ENCODE data around the gene LARP1. TPM values are rescaled to one million over a fixed set of nuclear protein-coding genes. Genes with fewer than 3 reads are reported as not detected.
A peak's percentile ranks its signal among the peaks of the same experiment; 100 is the strongest.

The LARP1 gene
- total RNA-seq, 6 donors from 2014 or later = 107 to 154 (median 129) TPM

DNA sequence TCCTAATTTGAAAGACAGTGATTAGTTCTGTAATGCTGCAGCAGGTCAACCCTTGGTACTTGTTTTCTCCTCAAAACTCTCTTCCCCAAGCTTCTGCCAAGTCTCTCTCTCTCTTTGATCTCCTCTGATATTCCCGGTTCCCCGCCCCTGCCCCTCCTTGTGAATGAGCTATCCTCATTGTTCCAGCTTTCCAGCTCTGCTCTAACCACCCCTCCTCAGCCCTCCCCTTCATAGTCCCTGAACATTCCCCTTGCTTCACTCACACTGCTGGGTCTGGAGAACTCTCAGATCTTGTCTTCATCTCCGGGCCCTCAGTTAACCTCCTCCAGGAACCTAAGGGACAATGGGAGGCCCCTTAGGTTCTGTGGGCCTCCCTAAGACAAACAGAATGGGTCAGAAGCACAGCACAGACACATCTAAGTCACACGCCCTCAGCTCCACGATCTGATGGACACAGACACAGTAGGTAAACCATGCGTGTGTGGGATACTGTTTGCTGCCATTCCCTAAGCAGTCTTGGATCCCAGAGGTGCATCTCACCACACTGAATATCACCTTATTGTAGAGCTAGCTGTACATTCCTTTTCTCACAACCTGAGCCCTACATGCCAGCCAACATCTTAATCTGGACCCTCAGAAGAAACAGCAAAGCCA is 17.4 kb upstream of the LARP1 start:
- 78 to 86% methylated on average over 6 of the region's 6 CpGs for WGBS, 2 donors
- Histone ChIP-seq H3K9me3 (no peaks in the 10 kb centered on the region), H3K4me3 (no peak overlapping the region), H3K27me3 (no peaks in the 10 kb centered on the region), H3K36me3 (no peaks in the 10 kb centered on the region), H3K27ac (no peak overlapping the region), H3K4me1 (peaks cover 0 to 3% (median 0%) of the 10 kb centered on the region in 4 donors)
- ATAC-seq (ENCODE audit: low FRiP score in 2 of 2) (no peak), DNase-seq (no peak)
- TF ChIP-seq POLR2A (IDR thresholded peaks at IDR 0.05) (no peak), EP300 (IDR thresholded peaks at IDR 0.05) (no peak), POLR2AphosphoS5 (IDR thresholded peaks at IDR 0.05) (no peak)
- TF ChIP-seq, protein P1, sequence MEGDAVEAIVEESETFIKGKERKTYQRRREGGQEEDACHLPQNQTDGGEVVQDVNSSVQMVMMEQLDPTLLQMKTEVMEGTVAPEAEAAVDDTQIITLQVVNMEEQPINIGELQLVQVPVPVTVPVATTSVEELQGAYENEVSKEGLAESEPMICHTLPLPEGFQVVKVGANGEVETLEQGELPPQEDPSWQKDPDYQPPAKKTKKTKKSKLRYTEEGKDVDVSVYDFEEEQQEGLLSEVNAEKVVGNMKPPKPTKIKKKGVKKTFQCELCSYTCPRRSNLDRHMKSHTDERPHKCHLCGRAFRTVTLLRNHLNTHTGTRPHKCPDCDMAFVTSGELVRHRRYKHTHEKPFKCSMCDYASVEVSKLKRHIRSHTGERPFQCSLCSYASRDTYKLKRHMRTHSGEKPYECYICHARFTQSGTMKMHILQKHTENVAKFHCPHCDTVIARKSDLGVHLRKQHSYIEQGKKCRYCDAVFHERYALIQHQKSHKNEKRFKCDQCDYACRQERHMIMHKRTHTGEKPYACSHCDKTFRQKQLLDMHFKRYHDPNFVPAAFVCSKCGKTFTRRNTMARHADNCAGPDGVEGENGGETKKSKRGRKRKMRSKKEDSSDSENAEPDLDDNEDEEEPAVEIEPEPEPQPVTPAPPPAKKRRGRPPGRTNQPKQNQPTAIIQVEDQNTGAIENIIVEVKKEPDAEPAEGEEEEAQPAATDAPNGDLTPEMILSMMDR (IDR thresholded peaks at IDR 0.05) = no peak

DNA sequence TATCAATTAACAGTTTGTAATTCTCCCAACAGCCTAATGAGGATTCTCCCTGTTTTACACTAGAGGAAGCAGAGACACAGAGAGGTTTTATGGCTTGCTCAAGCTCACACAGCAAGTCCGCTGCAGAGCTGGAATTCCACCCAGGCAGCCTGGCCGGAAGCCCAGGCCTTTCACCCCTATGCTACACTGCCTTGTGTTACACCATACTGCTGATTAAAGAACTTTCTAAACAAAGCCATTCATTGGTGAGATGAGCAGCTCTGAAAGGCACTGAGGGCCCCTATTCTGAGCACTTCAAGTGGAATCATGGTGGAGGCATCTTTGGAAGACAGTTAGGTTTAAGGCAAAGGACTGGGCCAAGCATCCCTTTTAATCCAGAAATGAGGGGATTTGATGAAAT is 14.7 kb upstream of the LARP1 start:
- Histone ChIP-seq H3K9me3 (no peaks in the 10 kb centered on the region), H3K27me3 (no peaks in the 10 kb centered on the region), H3K4me3 (no peak overlapping the region), H3K27ac (no peak overlapping the region), H3K36me3 (no peaks in the 10 kb centered on the region), H3K4me1 (peaks cover 0 to 3% (median 0%) of the 10 kb centered on the region in 4 donors)
- 69 to 87% methylated on average over 2 of the region's 2 CpGs for WGBS, 2 donors
- TF ChIP-seq EP300 (IDR thresholded peaks at IDR 0.05) = no peak
- no peak for TF ChIP-seq POLR2A (IDR thresholded peaks at IDR 0.05)
- TF ChIP-seq, protein P1 (IDR thresholded peaks at IDR 0.05) = no peak
- no peak for TF ChIP-seq POLR2AphosphoS5 (IDR thresholded peaks at IDR 0.05)
- ATAC-seq (ENCODE audit: low FRiP score in 2 of 2) (peak in 1 of 2 donors; percentile 62), DNase-seq (peak in 1 of 2 donors; percentile 60)

DNA sequence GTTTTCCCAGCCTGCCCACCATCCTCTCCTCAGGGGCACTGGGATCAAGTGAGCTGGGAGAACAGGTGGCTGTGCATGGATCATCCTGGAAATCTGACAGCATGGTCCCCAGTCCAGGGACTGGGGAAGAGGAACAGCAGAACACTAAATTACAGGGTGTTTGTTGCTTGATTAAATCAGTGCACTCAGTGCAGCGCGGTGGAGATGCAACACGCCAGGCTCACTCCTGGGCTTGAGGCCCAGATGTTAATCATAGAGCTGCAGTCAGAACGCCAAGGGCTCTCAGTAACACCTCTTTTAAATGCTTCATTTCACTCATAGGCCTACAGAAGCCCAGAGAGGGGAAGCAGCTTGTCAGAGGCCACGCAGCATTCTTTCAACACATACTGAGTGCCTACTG is 14.2 kb upstream of the LARP1 start:
- no peak overlapping the region for H3K27ac ChIP-seq
- no peaks in the 10 kb centered on the region for H3K9me3 ChIP-seq
- H3K4me1 ChIP-seq = peaks cover 0 to 3% (median 0%) of the 10 kb centered on the region in 4 donors
- 81 to 90% methylated on average over 5 of the region's 5 CpGs for WGBS, 2 donors
- ATAC-seq (ENCODE audit: low FRiP score in 2 of 2) (peak; percentile 37 to 82), DNase-seq (no peak)
- TF ChIP-seq, protein P1 (IDR thresholded peaks at IDR 0.05) = no peak
- TF ChIP-seq POLR2A (IDR thresholded peaks at IDR 0.05) = no peak
- no peak for TF ChIP-seq POLR2AphosphoS5 (IDR thresholded peaks at IDR 0.05)
- TF ChIP-seq EP300 (IDR thresholded peaks at IDR 0.05) = no peak
- no peaks in the 10 kb centered on the region for H3K27me3 ChIP-seq
- H3K36me3 ChIP-seq = no peaks in the 10 kb centered on the region
- H3K4me3 ChIP-seq = no peak overlapping the region

DNA sequence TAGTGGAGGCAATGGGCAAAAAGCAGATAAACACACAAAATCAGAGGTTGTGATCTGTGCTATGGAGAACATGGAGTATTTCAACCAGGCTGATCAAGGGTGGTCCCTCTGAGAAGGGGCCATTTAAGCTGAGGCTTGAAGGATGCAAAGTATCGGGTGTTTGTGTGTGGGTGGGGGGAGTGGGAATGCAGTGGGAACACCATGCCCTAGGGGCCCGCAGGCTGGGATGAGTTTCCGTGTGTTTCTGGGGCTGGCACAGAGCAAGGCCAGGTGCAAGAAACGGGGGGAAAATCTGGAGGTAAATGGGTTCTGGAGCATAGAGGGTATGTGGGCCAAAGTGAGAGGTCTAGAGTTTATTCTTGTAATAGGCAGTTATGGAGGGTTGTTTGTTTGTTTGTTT is 13.8 kb upstream of the LARP1 start:
- WGBS, 2 donors = 95 to 96% methylated on average over 4 of the region's 4 CpGs
- TF ChIP-seq, protein P1 (IDR thresholded peaks at IDR 0.05) = no peak
- TF ChIP-seq EP300 (IDR thresholded peaks at IDR 0.05) = no peak
- TF ChIP-seq POLR2A (IDR thresholded peaks at IDR 0.05) = no peak
- no peak for TF ChIP-seq POLR2AphosphoS5 (IDR thresholded peaks at IDR 0.05)
- peaks cover 0 to 3% (median 0%) of the 10 kb centered on the region in 4 donors for H3K4me1 ChIP-seq
- no peaks in the 10 kb centered on the region for H3K36me3 ChIP-seq
- no peaks in the 10 kb centered on the region for H3K9me3 ChIP-seq
- H3K27ac ChIP-seq = no peak overlapping the region
- no peak overlapping the region for H3K4me3 ChIP-seq
- H3K27me3 ChIP-seq = no peaks in the 10 kb centered on the region
- DNase-seq (no peak), ATAC-seq (ENCODE audit: low FRiP score in 2 of 2) (no peak)

DNA sequence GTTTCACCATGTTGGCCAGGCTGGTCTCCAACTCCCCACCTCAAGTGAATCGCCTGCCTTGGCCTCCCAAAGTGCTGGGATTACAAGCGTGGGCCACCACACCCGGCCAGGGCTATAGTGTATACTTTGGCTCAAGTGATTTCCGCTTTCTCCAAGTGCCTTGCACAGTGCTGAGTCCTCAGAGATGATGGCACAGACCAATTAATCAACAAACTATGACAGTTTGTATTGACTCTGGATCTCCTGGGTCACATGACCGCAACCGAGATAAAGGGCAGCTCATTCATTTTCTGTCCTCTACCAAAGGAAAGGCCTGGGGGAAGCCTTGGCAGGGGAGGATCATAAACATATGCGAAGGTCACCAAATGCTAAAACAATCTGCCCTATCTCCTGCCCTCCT is 11.4 kb upstream of the LARP1 start:
- no peaks in the 10 kb centered on the region for H3K36me3 ChIP-seq

More for the DNA sequence above, 11.4 kb upstream of the LARP1 start:
- 87 to 93% methylated on average over 7 of the region's 7 CpGs for WGBS, 2 donors
- Histone ChIP-seq H3K27ac (no peak overlapping the region), H3K27me3 (no peaks in the 10 kb centered on the region), H3K9me3 (no peaks in the 10 kb centered on the region), H3K4me1 (peaks cover 0 to 3% (median 0%) of the 10 kb centered on the region in 4 donors), H3K4me3 (no peak overlapping the region)
- DNase-seq = no peak
- no peak for TF ChIP-seq POLR2AphosphoS5 (IDR thresholded peaks at IDR 0.05)
- TF ChIP-seq, protein P1 (IDR thresholded peaks at IDR 0.05) = no peak
- no peak for TF ChIP-seq EP300 (IDR thresholded peaks at IDR 0.05)
- TF ChIP-seq POLR2A (IDR thresholded peaks at IDR 0.05) = no peak
- no peak for ATAC-seq (ENCODE audit: low FRiP score in 2 of 2)

Measured in upper lobe of left lung (tissue), 6 donors.